ENCODE results near the gene ZNF831. TPM values are rescaled to one million over a fixed set of nuclear protein-coding genes. Genes with fewer than 3 reads are reported as not detected.
A peak's percentile ranks its signal among the peaks of the same experiment; 100 is the strongest.

ZNF831 gene
- total and polyA plus RNA-seq, 5 experiments from 2014 or later = 5.5 to 29.9 (median 6.2) TPM

GRCh38 chr20:59173938-59174491 is 10.4 kb downstream of the ZNF831 start:
- Mint-ChIP-seq H3K4me1 (peaks cover 49 to 97% (median 92%) of the 10 kb centered on the region in 4 donors), H3K27ac (peak overlapping the region in 9 of 10 donors; percentile 50 to 94 (median 91)), H3K27me3 (no peaks in the 10 kb centered on the region), H3K36me3 (peaks cover 16 to 73% (median 48%) of the 10 kb centered on the region in 3 donors), H3K9me3 (peaks cover 0 to 3% (median 0%) of the 10 kb centered on the region in 9 donors), H3K4me3 (peak overlapping the region in 2 of 10 donors; percentile 43 to 68)
- POLR2A ChIA-PET = interaction anchor here (0.9 to 3.2 kb wide), 5 partner anchors 10 to 49 kb away, joined by 3 to 15 read pairs (median 3); partner anchors contain the start of gene ZNF831
- ATAC-seq (no peak), DNase-seq (no peak)

DNA sequence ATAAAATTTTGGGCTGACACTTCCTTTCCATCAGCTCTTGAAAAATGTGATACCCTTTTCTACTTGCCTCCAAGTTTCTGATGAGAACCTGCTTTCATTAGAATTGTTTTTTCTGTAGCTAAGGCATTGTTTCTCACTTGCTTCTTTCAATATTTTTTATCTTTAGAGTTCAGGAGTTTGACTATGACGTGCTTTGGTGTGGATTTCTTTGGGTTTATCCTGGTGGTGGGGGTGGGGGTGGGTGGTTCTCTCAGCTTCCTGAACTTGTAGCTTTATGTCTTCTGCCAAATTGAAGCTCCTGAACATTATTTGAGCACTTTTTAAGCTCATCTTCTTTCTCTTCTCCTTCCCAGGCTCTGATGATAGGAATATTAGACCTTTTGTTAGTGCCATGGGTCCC is 11.4 kb downstream of the ZNF831 start:
- ATAC-seq (peak in 1 of 2 donors; percentile 64), DNase-seq (peak in 3 of 10 donors; percentile 28 to 34 (median 31))
- Mint-ChIP-seq H3K4me3 (peak overlapping the region in 8 of 10 donors; percentile 7 to 68 (median 47)), H3K27me3 (no peaks in the 10 kb centered on the region), H3K9me3 (no peaks in the 10 kb centered on the region), H3K27ac (peak overlapping the region; percentile 67 to 94 (median 90)), H3K36me3 (peaks cover 14 to 75% (median 46%) of the 10 kb centered on the region in 3 donors), H3K4me1 (peaks cover 50 to 99% (median 94%) of the 10 kb centered on the region in 4 donors)
- POLR2A ChIA-PET = interaction anchor here (3.2 kb wide), 1 partner anchor 11 kb away, joined by 15 read pairs; the partner anchor contains the start of gene ZNF831

DNA sequence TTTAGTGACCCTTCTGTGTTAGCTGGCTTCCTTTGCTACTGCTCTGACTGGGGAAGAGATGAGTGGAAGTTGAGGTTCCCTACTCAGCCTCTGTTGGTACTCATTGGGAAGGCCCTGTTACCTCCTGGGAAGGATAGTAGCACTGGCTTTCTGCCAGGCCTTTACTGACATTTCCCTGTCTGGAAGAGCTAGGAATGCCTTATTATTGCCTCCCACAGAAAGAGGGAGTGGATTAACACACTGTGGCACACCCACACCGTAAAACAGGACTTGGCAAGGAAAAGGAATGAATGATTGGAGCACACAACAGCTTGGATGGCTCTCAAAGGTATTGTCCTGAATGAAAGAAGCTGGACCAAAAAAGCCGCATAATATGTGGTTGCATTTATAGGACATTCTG is 12.2 kb downstream of the ZNF831 start:
- DNase-seq (no peak), ATAC-seq (no peak)
- Mint-ChIP-seq H3K9me3 (no peaks in the 10 kb centered on the region), H3K36me3 (peaks cover 9 to 69% (median 41%) of the 10 kb centered on the region in 3 donors), H3K4me3 (peak overlapping the region in 7 of 10 donors; percentile 9 to 68 (median 37)), H3K27me3 (no peaks in the 10 kb centered on the region), H3K27ac (peak overlapping the region; percentile 67 to 94 (median 90)), H3K4me1 (peaks cover 42 to 98% (median 90%) of the 10 kb centered on the region in 4 donors)
- POLR2A ChIA-PET = interaction anchor here (3.2 kb wide), 1 partner anchor 12 kb away, joined by 15 read pairs; the partner anchor contains the start of gene ZNF831

GRCh38 chr20:59176812-59177211 is 13.2 kb downstream of the ZNF831 start:
- no peaks in the 10 kb centered on the region for H3K27me3 Mint-ChIP-seq
- peaks cover 44 to 98% (median 90%) of the 10 kb centered on the region in 4 donors for H3K4me1 Mint-ChIP-seq
- POLR2A ChIA-PET = interaction anchor here (2.2 kb wide), 1 partner anchor 12 kb away, joined by 9 read pairs; no protein-coding TSS in a partner anchor
- H3K9me3 Mint-ChIP-seq = no peaks in the 10 kb centered on the region
- no peak for ATAC-seq
- H3K27ac Mint-ChIP-seq = peak overlapping the region in 7 of 10 donors; percentile 87 to 95 (median 94)
- no peak for DNase-seq
- H3K36me3 Mint-ChIP-seq = peaks cover 9 to 77% (median 47%) of the 10 kb centered on the region in 3 donors
- H3K4me3 Mint-ChIP-seq = no peak overlapping the region

GRCh38 chr20:59177266-59178250 is 13.9 kb downstream of the ZNF831 start:
- Mint-ChIP-seq H3K27ac (peak overlapping the region; percentile 89 to 95 (median 94)), H3K27me3 (no peaks in the 10 kb centered on the region), H3K4me1 (peaks cover 45 to 98% (median 90%) of the 10 kb centered on the region in 4 donors), H3K4me3 (peak overlapping the region; percentile 8 to 81 (median 63)), H3K9me3 (no peaks in the 10 kb centered on the region), H3K36me3 (peaks cover 9 to 73% (median 43%) of the 10 kb centered on the region in 3 donors)
- POLR2A ChIA-PET = interaction anchor here (1.0 to 2.2 kb wide), 3 partner anchors 8 to 54 kb away, joined by 4 to 9 read pairs (median 4); no protein-coding TSS in a partner anchor
- DNase-seq (peak in 3 of 10 donors; percentile 14 to 31 (median 29)), ATAC-seq (peak; percentile 60 to 63)

DNA sequence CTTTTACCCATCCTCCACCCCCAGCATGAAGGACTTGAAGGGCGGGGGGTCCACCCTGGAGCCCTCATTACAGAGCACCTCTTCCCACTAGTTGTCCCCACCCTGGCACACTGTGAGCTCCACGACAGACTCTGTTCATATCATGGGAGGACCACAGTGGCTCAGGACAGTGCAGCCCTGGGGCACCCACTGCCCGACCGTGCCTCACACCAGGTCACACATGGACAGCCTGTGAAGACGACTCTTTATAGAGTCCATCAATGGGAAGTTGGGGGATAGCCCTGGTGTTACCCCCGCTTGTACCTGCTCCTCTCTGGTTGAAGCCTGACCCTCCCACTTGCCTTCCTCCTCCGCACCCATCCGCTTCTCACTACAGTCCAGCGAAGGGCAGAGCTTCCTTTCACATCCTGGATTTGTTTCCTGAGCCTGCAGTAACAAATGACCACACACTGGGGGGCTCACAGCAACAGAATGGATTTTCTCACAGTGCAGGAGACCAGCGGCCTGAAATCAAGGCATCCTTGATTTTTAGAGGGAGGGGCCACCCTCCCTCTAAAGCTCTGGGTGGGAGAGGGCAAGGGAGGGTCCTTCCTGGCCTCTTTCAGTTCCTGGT is 15.5 kb downstream of the ZNF831 start:
- Mint-ChIP-seq H3K36me3 (peaks cover 4 to 70% (median 33%) of the 10 kb centered on the region in 3 donors), H3K4me3 (peak overlapping the region in 3 of 10 donors; percentile 3 to 81 (median 33)), H3K27me3 (no peaks in the 10 kb centered on the region), H3K9me3 (no peaks in the 10 kb centered on the region), H3K4me1 (peaks cover 46 to 96% (median 91%) of the 10 kb centered on the region in 4 donors), H3K27ac (peak overlapping the region; percentile 73 to 95 (median 93))
- no peak for ATAC-seq
- no peak for DNase-seq
- POLR2A ChIA-PET = interaction anchor here (1.0 to 2.2 kb wide), 3 partner anchors 10 to 56 kb away, joined by 3 to 9 read pairs (median 5); no protein-coding TSS in a partner anchor

DNA sequence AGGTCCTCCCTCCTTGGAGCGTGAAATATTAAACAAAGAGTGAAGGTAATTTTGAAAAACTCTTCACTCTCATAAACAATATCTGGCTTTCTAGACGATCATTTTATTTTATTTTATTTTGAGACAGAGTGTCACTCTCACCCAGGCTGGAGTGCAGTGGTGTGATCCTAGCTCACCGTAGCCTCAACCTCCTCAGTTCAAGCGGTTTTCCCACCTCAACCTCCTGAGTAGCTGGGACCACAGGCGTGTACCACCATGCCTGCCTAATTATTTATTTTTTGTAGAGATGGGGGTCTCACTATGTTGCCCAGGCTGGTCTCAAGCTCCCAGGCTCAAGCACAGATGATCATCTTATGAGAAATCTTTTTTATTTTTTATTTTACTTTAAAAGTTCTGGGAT is 16.4 kb downstream of the ZNF831 start:
- H3K9me3 Mint-ChIP-seq = no peaks in the 10 kb centered on the region
- ATAC-seq (no peak), DNase-seq (no peak)
- H3K4me1 Mint-ChIP-seq = peaks cover 45 to 94% (median 90%) of the 10 kb centered on the region in 4 donors
- no peaks in the 10 kb centered on the region for H3K27me3 Mint-ChIP-seq
- H3K4me3 Mint-ChIP-seq = peak overlapping the region in 1 of 10 donors; percentile 10
- peak overlapping the region in 9 of 10 donors; percentile 34 to 95 (median 83) for H3K27ac Mint-ChIP-seq
- POLR2A ChIA-PET = interaction anchor here (1.0 to 1.2 kb wide), 3 partner anchors 9 to 57 kb away, joined by 3 to 5 read pairs (median 3); no protein-coding TSS in a partner anchor
- H3K36me3 Mint-ChIP-seq = peaks cover 8 to 70% (median 39%) of the 10 kb centered on the region in 3 donors

GRCh38 chr20:59181936-59182335 is 18.3 kb downstream of the ZNF831 start:
- Mint-ChIP-seq H3K4me1 (peaks cover 42 to 91% (median 87%) of the 10 kb centered on the region in 4 donors), H3K9me3 (no peaks in the 10 kb centered on the region), H3K27ac (peak overlapping the region in 9 of 10 donors; percentile 69 to 94 (median 88)), H3K4me3 (peak overlapping the region in 1 of 10 donors; percentile 60), H3K27me3 (no peaks in the 10 kb centered on the region), H3K36me3 (peaks cover 8 to 60% (median 34%) of the 10 kb centered on the region in 3 donors)
- POLR2A ChIA-PET = interaction anchor here (0.8 to 1.9 kb wide), 3 partner anchors 22 to 60 kb away, joined by 4 to 9 read pairs (median 6); no protein-coding TSS in a partner anchor
- no peak for DNase-seq
- no peak for ATAC-seq

DNA sequence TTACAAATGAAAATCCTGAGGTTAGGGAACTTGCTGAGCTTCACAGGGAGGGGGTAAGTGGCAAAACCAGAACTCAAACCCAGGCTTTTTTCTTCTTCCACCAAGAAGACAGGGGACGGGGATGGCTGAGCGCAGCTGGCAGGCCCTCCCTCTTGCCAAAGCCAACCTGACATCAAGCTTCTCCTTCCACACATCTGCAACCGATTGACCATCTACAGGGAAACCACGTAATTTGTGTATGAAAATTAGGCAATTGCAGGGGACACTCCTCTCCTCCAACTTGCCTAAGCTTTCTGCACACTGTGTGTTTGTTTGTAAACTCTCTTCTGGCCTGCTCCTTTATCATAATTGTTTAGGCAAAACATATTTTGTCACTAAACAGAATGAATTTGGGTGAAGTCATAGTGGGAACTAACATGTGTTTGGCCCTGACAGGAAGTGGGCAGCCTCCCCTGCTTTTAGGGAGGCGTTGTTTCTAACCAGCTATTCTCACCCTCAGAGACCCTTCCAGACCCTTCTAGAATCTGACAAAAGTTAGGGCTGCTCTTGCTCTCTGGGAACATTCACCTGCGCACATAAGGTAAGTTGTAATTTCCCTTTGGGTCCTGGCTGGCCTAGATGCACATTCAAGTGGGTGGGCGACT is 18.9 kb downstream of the ZNF831 start:
- ATAC-seq (no peak), DNase-seq (no peak)
- Mint-ChIP-seq H3K27ac (peak overlapping the region; percentile 65 to 94 (median 87)), H3K4me3 (peak overlapping the region in 9 of 10 donors; percentile 34 to 72 (median 60)), H3K36me3 (peaks cover 8 to 64% (median 30%) of the 10 kb centered on the region in 3 donors), H3K4me1 (peaks cover 42 to 90% (median 87%) of the 10 kb centered on the region in 4 donors), H3K27me3 (no peaks in the 10 kb centered on the region), H3K9me3 (no peaks in the 10 kb centered on the region)
- POLR2A ChIA-PET = interaction anchor here (0.8 to 1.9 kb wide), 3 partner anchors 23 to 60 kb away, joined by 4 to 9 read pairs (median 6); no protein-coding TSS in a partner anchor

- Mint-ChIP-seq H3K4me3 (peak overlapping the region in 4 of 10 donors; percentile 39 to 70 (median 54)), H3K9me3 (no peaks in the 10 kb centered on the region), H3K27ac (peak overlapping the region in 9 of 10 donors; percentile 3 to 87 (median 76)), H3K27me3 (no peaks in the 10 kb centered on the region), H3K4me1 (peaks cover 38 to 84% (median 81%) of the 10 kb centered on the region in 4 donors), H3K36me3 (peaks cover 5 to 63% (median 24%) of the 10 kb centered on the region in 3 donors)
- DNase-seq (no peak), ATAC-seq (peak; percentile 30 to 53)
- POLR2A ChIA-PET = interaction anchor here (1.9 kb wide), 1 partner anchor 62 kb away, joined by 9 read pairs; no protein-coding TSS in a partner anchor
Measured at GRCh38 chr20:59183751-59184150, 20.1 kb downstream of the ZNF831 start.

Measured in naive thymus-derived CD8-positive, alpha-beta T cell (primary cell).